Measurements from ENCODE around the gene C12orf43.
A peak's percentile ranks its signal among the peaks of the same experiment; 100 is the strongest.
"Not testable (repeated sequence)": the region's sequence is repeated elsewhere in the genome, so short reads cannot be mapped to it uniquely, and the experiment has no call there.

The C12orf43 gene, protein sequence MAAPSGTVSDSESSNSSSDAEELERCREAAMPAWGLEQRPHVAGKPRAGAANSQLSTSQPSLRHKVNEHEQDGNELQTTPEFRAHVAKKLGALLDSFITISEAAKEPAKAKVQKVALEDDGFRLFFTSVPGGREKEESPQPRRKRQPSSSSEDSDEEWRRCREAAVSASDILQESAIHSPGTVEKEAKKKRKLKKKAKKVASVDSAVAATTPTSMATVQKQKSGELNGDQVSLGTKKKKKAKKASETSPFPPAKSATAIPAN

DNA sequence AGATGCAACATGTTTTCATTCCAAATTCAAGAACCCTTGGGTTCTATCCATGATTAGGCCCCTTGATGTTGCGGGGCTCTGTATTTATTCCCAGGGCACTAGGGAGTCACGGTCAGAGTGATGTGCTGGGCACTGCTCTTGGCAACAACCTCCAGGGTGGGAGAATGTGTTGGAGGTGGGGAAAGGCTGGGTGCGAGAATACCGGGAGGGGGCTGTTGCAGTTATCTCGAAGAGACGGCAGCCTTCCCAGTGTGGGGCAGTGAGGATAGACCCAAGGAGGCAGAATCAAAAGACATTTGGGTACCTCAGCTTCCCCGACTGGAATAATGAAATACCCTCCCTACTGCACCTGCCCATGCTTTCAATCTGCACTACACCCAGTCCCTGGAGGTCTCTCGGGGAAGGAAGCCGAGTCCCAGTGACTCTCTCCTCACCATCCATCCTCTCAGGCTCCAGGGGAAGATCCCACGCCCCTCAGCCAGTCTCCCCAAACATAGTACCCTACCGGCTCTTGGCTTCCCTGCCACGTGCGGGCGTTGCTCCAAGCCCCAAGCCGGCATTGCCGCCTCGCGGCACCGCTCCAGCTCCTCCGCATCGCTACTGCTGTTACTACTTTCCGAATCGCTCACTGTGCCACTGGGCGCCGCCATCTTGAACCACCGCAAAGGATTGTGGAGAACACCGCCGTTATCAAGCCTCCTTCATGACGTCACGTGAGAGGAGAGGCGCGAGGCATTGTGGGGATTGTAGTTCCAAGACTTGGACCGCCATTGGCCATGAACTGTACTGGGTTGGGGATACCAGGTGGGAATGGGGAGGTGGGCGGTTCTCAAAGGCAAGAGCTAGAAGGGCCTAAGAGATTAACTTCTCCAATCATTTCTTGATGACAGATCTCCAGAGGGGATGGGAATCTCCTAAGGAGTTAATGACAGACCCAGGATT, at the start of gene C12orf43:
C12orf43 (minus strand) TSS at position 663 of the 942 bp plus-strand sequence; CDS start at position 650, 13 bp downstream.
- DNase-seq (ENCODE audit: low spot score): peak; percentile 95

DNA sequence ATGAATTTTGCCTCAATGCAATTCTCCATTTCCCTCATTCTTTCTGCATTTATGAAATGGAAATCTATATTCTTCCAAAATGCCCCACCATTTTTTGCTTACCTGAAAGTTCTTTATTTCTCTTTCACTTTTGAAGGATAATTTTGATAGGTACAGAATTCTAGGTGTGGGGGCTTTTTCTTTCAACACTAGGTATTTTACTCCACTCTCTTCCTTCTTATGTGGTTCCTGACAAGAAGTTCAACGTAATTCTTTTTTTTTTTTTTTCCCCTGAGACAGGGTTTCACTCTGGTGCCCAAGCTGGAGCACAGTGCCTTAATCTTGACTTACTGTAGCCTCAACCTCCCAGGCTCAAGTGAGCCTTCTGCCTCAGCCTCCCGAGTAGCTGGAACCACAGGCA, 49.1 kb upstream of the C12orf43 start:
- DNase-seq (ENCODE audit: low spot score): no peak

DNA sequence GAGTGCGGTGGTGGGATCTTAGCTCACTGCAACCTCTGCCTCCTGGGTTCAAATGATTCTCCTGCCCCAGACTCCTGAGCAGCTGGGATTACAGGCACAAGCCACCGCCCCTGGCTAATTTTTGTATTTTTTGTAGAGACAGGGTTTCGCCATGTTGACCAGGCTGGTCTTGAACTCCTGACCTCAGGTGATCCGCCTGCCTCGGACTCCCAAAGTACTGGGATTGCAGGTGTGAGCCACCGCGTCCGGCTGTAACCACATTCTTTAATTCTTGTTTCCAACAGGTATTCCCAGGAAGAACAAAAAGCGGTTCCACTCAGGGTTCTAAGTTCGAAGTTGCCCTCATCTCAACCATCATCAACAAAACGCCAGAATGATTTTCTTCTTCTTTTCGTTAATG, 48.3 kb upstream of the C12orf43 start:
- not testable (repeated sequence) for DNase-seq (ENCODE audit: low spot score)

DNA sequence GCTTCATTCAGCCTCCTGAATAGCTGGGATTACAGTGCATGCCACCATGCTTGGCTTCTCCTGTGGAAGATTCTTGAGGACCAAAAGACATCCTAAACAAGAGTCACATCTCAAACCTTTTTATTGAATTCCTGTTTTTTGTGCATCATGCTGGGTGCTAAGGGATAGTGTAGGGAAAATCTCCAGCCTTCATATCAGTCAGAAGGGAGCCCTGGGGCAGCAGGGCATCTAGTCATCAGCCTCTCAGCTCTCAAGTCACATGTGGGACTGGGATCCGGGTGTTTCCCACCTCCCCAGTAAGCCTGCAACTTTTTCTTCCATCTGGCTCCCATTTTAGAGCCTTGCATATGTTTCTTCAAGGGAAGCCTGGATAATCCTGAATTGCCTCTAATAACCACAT, 47.8 kb upstream of the C12orf43 start:
- no peak for DNase-seq (ENCODE audit: low spot score)

DNA sequence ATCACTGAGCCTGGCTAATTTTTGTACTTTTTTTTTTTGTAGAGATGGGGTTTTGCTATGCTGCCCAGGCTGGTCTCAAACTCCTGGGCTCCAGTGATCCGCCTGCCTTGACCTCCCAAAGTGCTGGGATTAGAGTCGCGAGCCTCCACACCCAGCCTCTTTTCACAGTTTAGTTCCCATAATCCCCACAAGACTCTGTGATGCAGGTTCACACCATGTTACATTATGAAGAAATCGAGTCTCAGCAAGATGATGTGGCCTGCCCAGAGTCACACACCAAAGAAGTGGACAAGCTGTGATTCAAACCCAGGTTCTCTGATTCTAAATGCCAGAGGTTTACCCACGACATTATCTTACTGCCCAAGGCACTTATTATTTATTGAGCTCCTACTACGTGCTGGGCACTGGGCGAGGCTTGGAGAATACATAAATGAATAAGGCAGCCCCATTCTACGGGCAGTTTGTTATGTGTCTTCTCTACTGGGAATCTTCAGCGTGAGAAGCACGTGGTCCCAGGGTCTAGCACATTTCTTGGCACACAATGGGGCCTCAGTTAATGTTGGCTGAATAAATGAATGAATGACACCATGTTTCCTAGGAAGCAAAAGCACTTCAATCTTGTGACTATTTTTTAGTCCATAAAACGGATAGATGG, 46.2 kb upstream of the C12orf43 start:
- DNase-seq (ENCODE audit: low spot score): no peak

DNA sequence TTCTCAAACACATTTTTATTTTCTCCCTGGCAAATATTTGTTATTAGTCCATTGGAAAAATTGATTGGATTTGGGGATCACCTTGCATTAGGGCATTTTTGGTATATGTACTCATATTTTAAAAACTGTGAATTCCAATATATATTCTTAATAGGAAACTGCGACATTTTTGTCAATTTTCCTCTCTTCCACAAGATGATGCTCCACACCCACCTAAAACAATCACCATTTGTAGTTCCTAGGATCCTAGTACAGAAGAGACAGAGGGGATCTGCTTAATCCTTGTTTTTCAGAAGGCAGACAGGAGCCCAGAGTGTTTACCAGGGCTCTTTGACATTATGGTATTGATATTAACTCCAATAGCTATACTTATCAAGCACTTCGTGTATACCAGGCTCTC, 45.5 kb upstream of the C12orf43 start:
- DNase-seq (ENCODE audit: low spot score): no peak

DNA sequence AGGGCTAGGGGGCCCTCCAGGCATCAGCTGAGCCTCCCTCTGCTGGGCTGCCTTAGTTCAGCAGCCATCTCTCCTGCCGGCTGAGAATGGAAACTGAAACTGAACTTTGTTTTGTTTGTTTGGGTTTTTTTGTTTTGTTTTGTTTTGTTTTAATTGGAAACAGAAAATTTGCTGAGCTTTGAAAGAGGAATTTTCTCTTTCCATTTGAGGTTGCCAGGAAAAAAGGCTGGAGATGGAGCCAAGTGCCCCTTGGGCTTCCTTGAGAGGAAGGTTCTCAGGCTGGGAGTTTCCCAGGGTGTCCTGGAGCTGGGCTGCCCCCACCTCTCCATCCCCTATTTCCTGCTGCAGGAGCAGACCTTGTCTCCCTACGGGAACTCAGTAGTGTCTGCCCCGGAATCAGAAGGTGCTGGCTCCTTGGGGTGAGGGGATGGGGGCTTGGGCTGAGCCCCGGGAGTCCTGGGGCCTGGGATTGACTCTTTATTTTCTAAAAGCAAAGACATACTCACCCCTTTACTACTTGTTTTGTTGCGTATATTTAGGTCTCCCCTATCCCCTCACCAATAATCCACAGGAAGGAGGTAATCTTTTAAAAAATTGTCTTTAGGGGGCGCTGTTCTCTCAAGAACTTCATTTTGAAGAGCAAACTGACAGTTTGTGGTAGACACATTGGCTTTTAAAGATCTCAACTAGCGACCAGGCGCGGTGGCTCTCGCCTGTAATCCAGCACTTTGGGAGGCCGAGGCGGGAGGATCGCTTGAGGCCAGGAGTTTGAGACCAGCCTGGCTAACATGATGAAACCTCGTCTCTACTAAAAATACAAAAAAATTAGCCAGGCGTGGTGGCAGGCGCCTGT, 44.1 kb upstream of the C12orf43 start:
- peak; percentile 67 for DNase-seq (ENCODE audit: low spot score)

DNA sequence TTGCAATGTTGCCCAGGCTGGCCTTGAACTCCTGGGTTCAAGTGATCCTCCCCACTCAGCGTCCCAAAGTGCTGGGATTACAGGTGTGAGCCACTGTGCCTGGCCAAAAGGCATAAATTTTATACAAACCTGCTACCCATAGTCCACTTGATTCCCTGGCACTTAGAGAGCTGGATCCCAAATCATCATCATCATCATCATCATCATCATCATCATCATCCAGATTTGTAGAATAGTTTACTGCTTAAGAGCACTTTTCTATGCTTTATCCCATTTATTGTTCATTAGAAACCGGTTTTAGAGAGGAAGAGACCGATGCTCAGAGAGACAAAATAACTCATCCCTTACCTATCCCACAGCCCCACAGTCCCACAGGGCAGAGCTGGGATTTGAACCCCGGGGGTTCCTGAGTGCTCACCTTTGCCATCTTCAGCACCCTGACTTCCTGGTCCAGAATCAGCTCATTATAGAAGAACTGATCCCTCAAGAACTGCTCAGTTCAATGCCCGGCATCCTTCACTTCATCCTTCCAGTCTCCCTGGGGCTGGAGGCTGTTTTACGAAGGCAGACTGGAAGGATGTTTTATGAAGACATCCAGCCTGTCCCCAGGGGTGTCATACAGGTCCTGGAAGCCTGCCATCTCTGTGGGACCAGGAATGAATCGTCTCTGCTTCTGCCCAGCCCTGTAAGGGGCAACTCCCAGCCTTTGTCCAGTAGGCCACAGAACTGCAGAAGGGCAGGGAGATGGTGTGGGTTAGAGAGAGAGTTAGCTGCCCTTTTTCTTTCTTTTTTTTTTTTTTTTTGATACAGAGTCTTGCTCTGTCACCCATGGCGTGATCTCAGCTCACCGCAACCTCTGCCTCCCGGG, 43.0 kb upstream of the C12orf43 start:
- DNase-seq (ENCODE audit: low spot score): no peak

DNA sequence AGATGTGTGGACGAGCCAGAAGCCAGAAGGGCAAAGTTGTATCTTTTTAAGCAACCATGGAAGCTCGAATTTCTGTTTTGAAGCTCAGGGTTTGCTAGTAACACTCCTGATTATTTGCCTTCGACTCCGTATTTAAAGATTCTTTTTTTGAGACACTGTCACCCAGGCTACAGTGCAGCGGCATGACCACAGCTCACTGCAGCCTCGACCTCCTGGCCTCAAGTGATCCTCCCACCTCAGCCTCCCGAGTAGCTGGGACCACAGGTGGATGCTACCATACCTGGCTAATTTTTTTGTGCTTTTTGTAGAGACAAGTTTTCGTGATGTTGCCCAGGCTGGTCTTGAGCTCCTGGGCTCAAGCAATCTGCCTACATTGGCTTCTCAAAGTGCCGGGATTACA, 41.5 kb upstream of the C12orf43 start:
- DNase-seq (ENCODE audit: low spot score): no peak

DNA sequence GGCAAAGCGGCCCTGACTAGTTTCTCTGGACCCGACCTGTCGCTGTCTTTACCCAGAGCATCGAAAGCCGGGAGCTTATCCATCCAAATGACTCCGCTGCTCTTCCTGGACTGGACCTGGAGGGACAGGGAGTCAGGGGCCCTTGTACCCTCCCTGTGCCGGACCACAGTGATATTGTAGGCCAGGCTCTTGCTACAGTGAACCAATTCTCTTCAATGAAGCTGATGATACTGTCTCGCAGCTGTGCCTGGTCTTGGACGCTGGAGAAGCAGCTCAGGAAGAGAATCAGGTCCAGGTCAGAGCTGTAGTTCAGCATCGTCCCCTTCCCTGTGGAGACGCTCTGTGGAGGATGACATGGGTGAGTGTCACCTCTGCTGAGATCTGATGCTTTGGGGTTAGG, 37.4 kb upstream of the C12orf43 start:
- DNase-seq (ENCODE audit: low spot score): no peak

DNA sequence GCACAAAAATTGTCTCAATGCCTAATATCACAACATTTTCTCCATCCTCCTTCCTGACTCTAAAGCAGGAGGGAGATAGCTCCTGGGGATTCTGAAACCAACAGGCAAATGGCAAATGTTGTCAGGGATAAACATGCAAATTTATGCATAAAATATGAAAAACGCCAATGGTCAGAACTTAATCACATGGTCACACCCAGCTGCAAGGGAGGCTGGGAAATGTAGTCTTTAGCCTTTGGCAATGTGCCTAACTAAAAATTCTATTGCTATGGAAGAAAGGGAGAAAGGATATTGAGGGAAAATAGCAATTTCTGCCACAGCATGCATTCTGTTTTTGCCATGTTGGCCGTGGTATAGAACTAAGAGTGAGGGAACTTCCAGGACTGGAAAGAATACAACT, 34.4 kb upstream of the C12orf43 start:
- peak; percentile 12 for DNase-seq (ENCODE audit: low spot score)

DNA sequence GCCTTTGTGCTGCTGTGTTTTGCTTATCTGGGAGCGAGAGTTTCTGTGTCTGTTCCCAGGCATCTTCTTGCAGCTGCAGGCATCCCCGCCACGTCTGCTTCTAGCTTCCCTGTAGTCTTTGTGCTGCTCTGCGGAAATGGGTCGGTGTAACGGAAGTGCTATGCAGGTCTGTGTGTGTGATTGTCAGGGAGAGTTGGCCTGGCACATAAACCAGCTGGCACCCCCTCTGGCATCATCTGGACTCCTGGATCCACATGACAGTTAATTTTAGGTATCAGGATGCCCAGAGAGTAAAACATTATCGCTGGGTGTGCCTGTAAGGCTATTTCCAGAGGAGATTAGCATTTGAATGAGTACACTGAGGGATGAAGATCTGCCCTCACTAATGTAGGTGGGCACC, 32.2 kb upstream of the C12orf43 start:
- no peak for DNase-seq (ENCODE audit: low spot score)

DNA sequence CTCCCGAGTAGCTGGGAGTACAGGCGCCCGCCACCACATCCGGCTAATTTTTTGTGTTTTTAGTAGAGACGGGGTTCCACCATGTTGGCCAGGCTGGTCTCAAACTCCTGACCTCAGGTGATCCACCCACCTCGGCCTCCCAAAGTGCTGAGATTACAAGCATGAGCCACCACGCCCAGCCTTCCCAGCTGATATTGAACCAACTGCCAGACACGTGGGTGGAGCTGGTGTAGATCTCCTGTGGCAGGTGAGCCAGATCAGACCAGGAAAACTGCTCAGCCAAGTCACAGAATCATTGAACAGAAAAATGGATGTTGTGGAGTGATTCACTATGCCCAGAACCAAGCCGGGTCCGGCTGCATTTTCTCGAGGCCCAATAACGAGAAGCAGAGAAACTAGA, 31.1 kb upstream of the C12orf43 start:
- DNase-seq (ENCODE audit: low spot score): not testable (repeated sequence)

DNA sequence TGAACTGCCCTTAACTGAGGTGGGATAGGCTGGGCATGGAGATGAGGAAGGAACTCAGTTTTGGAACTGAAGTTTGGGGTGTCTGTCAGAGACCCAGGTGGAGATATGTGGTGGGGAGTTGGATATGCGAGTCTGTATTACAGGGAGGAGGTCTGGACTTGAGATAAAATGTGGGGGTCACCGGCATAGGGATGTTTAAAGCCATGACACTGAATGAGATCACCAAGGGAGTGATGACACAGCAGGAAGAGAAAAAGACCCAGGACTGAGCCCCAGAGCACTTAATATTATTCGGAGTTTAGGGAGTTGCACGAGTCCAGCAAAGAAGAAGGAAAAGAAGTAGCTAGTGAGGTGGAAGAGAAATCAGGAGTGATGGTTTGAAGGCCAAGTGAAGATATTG, 26.8 kb upstream of the C12orf43 start:
- no peak for DNase-seq (ENCODE audit: low spot score)

DNA sequence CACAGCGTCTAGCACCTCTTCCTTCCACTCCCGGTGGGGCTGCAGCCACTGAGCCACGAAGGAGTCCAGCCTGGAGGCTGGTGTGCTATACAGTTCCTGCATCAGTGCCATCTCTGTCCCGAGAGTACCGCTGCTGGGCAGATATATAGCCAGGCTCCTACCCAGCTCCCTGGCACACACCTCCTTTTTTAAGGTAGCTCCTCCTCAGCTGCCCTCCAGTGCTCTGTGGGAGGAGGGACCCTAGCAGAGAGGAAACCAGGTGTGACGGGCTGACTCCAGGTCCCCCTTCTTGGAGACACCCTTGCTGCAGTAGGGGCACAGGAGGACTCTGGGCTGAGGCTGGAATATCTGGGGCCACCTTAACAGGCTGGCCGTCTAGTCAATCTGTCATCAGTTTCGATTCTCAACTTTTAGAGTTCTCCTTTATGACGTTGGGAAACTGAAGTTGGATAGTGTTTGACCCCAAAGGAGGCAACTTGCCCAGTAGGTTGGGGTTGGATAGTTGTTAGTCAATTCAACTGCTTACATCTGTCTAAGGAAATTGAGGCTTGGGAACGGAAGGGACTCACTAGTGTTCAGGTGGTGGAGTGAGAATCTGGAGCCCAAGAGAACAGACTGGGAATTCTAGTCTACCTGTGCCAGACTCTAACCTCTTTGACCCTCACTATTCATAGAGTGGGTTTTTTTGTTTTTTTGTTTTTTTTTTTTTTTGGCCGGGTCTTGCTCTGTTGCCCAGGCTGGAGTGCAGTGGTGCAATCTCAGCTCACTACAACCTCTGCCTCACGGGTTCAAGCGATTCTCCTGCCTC, 22.8 kb upstream of the C12orf43 start, which contains the start of gene OASL:
OASL (minus strand) TSS at position 386 of the 808 bp plus-strand sequence; CDS start at position 111, 275 bp downstream.
- no peak for DNase-seq (ENCODE audit: low spot score)

DNA sequence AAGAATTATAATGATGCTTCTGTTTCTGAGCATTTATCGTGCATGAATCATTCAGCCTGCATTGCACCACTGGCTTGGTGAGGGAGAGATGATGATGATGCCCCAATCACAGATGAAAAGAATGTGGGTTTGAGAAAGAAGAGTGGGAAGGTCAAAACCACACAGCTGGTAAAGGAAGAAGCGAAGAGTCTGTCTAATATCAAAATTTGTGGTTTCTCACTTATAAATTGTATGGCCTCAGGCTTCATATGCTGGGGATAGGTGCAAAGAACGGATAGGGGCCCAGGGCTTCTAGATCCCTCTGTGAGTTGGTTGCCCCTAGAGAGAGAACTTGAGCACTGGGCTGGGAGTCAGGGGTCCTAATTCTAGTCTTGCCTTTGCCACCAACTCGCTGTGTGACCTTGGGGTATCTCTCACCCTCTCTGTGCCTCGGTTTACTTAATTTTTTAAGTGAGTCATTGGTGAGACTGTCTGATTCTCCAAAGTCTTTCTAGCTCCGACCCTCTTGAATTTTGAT, 20.6 kb upstream of the C12orf43 start:
- DNase-seq (ENCODE audit: low spot score): no peak

DNA sequence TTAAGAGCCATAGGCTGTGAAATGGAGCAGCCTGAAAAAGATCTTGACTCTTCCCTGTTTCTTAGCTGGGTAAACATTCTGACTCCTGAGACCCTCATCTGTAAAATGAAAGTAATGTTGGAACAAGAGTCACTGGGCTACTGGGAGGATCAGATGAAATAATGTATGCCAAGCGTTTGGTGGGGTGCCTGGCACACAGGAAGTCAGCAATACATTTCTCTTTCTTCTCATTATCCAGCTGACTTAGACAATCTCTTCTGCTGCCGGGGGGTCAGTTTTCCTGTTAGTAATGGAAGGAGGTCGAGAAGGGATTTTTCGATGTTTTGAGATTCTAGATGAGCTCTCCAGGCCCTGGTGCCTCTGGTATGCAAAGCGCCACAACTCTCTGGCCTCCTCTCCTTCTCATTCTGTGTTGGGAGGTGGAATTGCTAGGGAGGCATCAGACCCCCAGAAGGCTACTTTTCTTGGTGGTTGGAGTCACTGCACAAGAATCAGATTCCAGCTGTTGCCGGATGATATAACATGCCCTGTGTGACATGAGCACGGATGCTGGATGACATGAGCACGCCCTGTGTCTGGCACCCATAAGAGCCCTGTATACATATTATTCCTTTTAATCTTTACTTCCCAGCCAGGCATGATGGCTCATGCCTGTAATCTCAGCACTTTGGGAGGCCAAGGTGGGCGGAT, 18.5 kb upstream of the C12orf43 start:
- no peak for DNase-seq (ENCODE audit: low spot score)

DNA sequence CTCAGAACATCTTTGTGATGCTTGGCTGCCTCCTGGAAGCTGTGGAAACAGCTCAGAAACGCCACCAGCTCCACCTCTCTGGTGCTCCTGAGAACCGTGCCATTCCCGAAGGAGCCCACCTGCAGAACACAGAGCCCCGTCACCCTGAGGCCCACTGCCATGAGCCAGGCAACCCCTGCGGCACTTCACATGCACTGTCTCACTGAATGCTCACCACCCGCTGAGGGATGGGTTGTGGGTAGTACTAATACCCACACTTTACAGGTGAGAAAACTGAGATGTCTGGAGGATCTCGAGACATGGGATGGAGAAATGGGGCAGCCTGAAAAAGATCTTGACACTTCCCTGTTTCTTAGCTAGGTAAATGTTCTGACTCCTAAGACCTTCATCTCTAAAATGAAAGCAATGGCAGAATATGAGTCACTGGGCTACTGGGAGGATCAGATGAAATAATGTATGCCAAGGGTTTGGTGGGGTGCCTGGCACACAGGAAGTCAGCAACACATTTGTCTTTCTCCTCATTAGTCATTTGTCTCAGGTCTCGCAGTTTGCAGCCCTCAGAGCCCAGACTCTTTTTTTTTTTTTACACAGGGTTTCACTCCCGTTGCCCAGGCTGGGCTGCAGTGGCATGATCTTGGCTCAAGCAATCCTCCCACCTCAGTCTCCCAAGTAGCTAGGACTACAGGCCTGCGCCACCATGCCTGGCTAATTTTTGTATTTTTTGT, 17.5 kb upstream of the C12orf43 start:
- DNase-seq (ENCODE audit: low spot score): no peak

All from hematopoietic multipotent progenitor cell treated with erythropoietin and hydrocortisone succinate and interleukin-3 and kit ligand, for 15 days (in vitro differentiated cells).